GF-D8 (cell line): ENCODE data around the gene PRKRIP1.
"Not testable (repeated sequence)": the region's sequence is repeated elsewhere in the genome, so short reads cannot be mapped to it uniquely, and the experiment has no call there.

Source experiments
- DNase-seq: peaks from one replicate; lab custom pipeline; 2025; lab: John Stamatoyannopoulos, UW

Gene PRKRIP1

GRCh38 chr7:102457352-102457924 lies 61.3 kb downstream of the PRKRIP1 start:
- DNase-seq = no peak

GRCh38 chr7:102459221-102459844 lies 63.2 kb downstream of the PRKRIP1 start:
- DNase-seq = no peak

GRCh38 chr7:102460467-102460866 lies 64.3 kb downstream of the PRKRIP1 start:
- DNase-seq = no peak

GRCh38 chr7:102463841-102464576 lies 67.8 kb downstream of the PRKRIP1 start:
- DNase-seq = no peak

GRCh38 chr7:102464577-102465280 lies 68.6 kb downstream of the PRKRIP1 start, which contains the start of the genes ALKBH4 and LRWD1:
Gene ALKBH4 (minus strand): TSS chr7:102464863. CDS start chr7:102464836, 27 bp downstream.
Gene LRWD1 (plus strand): TSS chr7:102464984. CDS start chr7:102465081, 97 bp downstream.
- peak; percentile 68 for DNase-seq

GRCh38 chr7:102466097-102466496 lies 69.9 kb downstream of the PRKRIP1 start:
- DNase-seq = no peak

GRCh38 chr7:102467581-102468477 lies 71.7 kb downstream of the PRKRIP1 start:
- DNase-seq = no peak

- no peak for DNase-seq
Measured at GRCh38 chr7:102468478-102469350, 72.6 kb downstream of the PRKRIP1 start.

GRCh38 chr7:102469351-102469971 lies 73.3 kb downstream of the PRKRIP1 start:
- DNase-seq = no peak

- no peak for DNase-seq
Measured at GRCh38 chr7:102469972-102470825, 74.0 kb downstream of the PRKRIP1 start.

GRCh38 chr7:102471791-102472125 lies 75.6 kb downstream of the PRKRIP1 start:
- DNase-seq = no peak

- no peak for DNase-seq
Measured at GRCh38 chr7:102472126-102473041, 76.2 kb downstream of the PRKRIP1 start.

- DNase-seq = no peak
Measured at GRCh38 chr7:102473271-102473991, 77.3 kb downstream of the PRKRIP1 start.

- DNase-seq = not testable (repeated sequence)
Measured at GRCh38 chr7:102474116-102474515, 78.0 kb downstream of the PRKRIP1 start.

- not testable (repeated sequence) for DNase-seq
Measured at GRCh38 chr7:102474736-102475435, 78.7 kb downstream of the PRKRIP1 start.
